Type B pancreatic cell (in vitro differentiated cells): ENCODE results near the gene ESRRB. TPM values are rescaled to one million over a fixed set of nuclear protein-coding genes. Genes with fewer than 3 reads are reported as not detected.

Experiments
- DNase-seq: peaks from one replicate; pipeline ENCODE4 v3.0.0; 2021; ENCODE audit warnings: mixed read lengths; ENCODE audit not compliant: unreplicated experiment; ENCODE audit errors: extremely low spot score
- H3K27ac Mint-ChIP-seq: 2 replicates; pipeline ENCODE4 v1.8.0; 2021; ENCODE audit warnings: mild to moderate bottlenecking, mixed read lengths
- H3K27me3 Mint-ChIP-seq: 2 replicates; pipeline ENCODE4 v1.8.0; 2021; ENCODE audit warnings: mixed read lengths
- H3K36me3 Mint-ChIP-seq: 2 replicates; pipeline ENCODE4 v1.8.0; 2021; ENCODE audit warnings: mixed read lengths
- H3K4me1 Mint-ChIP-seq: one replicate; pipeline ENCODE4 v1.8.0; 2021; ENCODE audit warnings: mixed read lengths; ENCODE audit not compliant: unreplicated experiment
- H3K4me3 Mint-ChIP-seq: 2 replicates; pipeline ENCODE4 v1.8.0; 2021; ENCODE audit warnings: mild to moderate bottlenecking, mixed read lengths
- H3K9me3 Mint-ChIP-seq: 2 replicates; pipeline ENCODE4 v1.8.0; 2021; ENCODE audit warnings: mixed read lengths
- CTCF ChIP-seq: fragments of 200-600 bp; sonication (generic); conservative IDR thresholded peaks from 2 replicates; pipeline ENCODE4 v1.5.0; 2021; ENCODE audit warnings: antibody characterized with exemption, mild to moderate bottlenecking
- total RNA-seq: library from RNA; stranded (reverse); gene quantifications from 2 replicates; pipeline ENCODE4 v1.2.1, GENCODE V29; 2021; ENCODE audit warnings: low replicate concordance

The ESRRB gene
- total RNA-seq, 1 donor from 2014 or later = 0.94 TPM

- Mint-ChIP-seq H3K36me3 (no peaks in the 10 kb centered on the region), H3K27me3 (peaks cover 32% of the 10 kb centered on the region), H3K9me3 (no peaks in the 10 kb centered on the region), H3K27ac (no peak overlapping the region), H3K4me3 (no peak overlapping the region), H3K4me1 (peaks cover 37% of the 10 kb centered on the region)
- TF ChIP-seq CTCF = no peak
- no peak for DNase-seq
These were observed 114.8 kb downstream of the ESRRB start for GRCh38 chr14:76490735-76491134.

- H3K27me3 Mint-ChIP-seq = peaks cover 33% of the 10 kb centered on the region
These were observed 115.4 kb downstream of the ESRRB start for GRCh38 chr14:76491172-76491930.

GRCh38 chr14:76495983-76496382 lies 120.0 kb downstream of the ESRRB start:
- H3K27ac Mint-ChIP-seq = no peak overlapping the region

More at GRCh38 chr14:76491172-76491930, 115.4 kb downstream of the ESRRB start:
- Mint-ChIP-seq H3K4me3 (no peak overlapping the region), H3K27ac (no peak overlapping the region), H3K4me1 (peaks cover 36% of the 10 kb centered on the region), H3K9me3 (no peaks in the 10 kb centered on the region), H3K36me3 (no peaks in the 10 kb centered on the region)
- TF ChIP-seq CTCF = no peak
- no peak for DNase-seq

GRCh38 chr14:76496595-76496994 lies 120.7 kb downstream of the ESRRB start:
- Mint-ChIP-seq H3K27ac (no peak overlapping the region), H3K4me3 (no peak overlapping the region), H3K4me1 (peaks cover 8% of the 10 kb centered on the region), H3K9me3 (no peaks in the 10 kb centered on the region), H3K27me3 (peaks cover 20% of the 10 kb centered on the region), H3K36me3 (no peaks in the 10 kb centered on the region)
- no peak for DNase-seq
- no peak for TF ChIP-seq CTCF

More at GRCh38 chr14:76495983-76496382, 120.0 kb downstream of the ESRRB start:
- H3K36me3 Mint-ChIP-seq = no peaks in the 10 kb centered on the region
- no peak for TF ChIP-seq CTCF
- H3K9me3 Mint-ChIP-seq = no peaks in the 10 kb centered on the region
- peaks cover 20% of the 10 kb centered on the region for H3K27me3 Mint-ChIP-seq
- peaks cover 14% of the 10 kb centered on the region for H3K4me1 Mint-ChIP-seq
- H3K4me3 Mint-ChIP-seq = no peak overlapping the region
- DNase-seq = no peak

- DNase-seq = no peak
- Mint-ChIP-seq H3K4me1 (peaks cover 8% of the 10 kb centered on the region), H3K4me3 (no peak overlapping the region), H3K9me3 (no peaks in the 10 kb centered on the region), H3K27ac (no peak overlapping the region), H3K27me3 (peaks cover 29% of the 10 kb centered on the region), H3K36me3 (no peaks in the 10 kb centered on the region)
- TF ChIP-seq CTCF = peak; percentile 45
These were observed 121.9 kb downstream of the ESRRB start for GRCh38 chr14:76497550-76498462.
